NCI-H345 (cell line): ENCODE data around the gene EDC3.
"Not testable (repeated sequence)": the region's sequence is repeated elsewhere in the genome, so short reads cannot be mapped to it uniquely, and the experiment has no call there.

ENCODE experiments used
- DNase-seq: peaks from one replicate; lab custom pipeline; 2025; lab: John Stamatoyannopoulos, UW

Gene EDC3

DNA sequence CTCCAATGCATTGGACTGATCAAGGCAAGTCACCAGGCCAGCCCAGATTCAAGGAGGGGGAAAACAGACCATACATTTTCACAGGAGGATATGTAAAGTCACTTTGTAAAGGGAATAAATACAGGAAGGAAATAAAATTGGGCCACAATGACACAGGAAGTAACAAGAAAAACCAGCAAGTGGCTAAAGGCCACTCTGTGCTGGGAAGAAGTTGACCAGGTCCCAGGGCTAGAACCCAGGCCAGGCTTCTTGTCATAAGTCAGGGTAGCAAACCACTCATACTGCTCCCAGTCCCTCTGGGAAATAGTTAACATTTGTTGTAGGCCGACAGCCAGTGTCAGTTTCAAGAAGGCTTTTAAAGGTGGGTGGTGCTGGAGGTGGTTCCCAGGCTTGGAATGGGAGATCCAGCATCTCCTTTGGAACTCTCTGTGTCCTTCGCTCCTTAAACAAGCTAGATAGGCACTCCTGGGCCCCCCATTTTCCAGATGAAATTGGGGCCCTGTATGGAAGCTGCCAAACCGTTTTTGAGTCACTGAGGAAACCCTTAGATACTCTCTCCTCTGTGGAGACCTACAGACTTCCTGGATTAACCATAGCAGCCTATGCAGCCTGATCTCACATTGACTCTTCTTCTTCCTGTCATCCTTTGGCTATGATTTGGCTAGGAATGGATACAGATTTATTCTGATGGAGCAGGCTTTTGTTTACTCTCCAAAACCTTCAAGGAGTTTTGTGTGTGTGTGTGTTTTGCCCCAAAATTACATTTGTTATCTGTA is 14.7 kb upstream of the EDC3 start:
- DNase-seq: no peak

GRCh38 chr15:74709892-74710291 is 14.1 kb upstream of the EDC3 start:
- no peak for DNase-seq

DNA sequence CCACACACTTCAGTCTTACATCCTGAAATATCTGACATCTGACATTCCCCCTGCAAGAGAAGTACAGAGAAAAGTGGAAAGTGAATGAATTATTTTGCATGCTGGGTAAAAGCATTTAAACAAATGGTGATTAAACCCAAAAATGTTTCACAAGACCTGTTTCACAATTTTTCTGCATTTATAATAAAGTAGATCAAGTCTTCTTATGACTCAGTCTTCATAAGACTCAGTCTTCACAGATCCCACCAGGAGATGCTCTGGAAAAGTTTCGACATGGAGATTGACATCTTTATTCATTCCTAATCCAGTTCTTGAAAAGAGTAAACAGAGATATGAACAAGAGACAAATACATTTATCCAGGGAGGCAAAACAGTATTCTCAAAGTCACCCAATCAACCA is 13.2 kb upstream of the EDC3 start:
- DNase-seq: no peak

DNA sequence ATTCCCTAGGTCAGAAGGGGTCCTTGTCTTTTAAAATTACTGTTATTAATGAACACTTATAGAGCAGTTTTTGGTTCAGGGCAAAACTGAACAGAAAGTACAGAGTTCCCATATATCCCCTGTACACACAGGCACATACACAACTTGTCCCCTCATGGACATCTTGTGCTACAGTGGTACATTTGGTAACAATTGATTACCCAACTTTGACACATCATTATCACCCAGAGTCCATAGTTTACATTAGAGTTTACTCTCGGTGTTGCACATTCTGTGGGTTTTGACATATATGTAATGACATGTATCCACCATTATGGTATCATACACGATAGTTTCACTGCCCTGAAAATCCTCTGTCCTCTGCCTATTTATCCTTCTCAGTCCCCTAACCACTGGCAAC is 984 bp upstream of the EDC3 start:
- no peak for DNase-seq

GRCh38 chr15:74696398-74696729 is 540 bp upstream of the EDC3 start:
- no peak for DNase-seq

GRCh38 chr15:74692327-74692726 is 3.5 kb downstream of the EDC3 start:
- DNase-seq: no peak

DNA sequence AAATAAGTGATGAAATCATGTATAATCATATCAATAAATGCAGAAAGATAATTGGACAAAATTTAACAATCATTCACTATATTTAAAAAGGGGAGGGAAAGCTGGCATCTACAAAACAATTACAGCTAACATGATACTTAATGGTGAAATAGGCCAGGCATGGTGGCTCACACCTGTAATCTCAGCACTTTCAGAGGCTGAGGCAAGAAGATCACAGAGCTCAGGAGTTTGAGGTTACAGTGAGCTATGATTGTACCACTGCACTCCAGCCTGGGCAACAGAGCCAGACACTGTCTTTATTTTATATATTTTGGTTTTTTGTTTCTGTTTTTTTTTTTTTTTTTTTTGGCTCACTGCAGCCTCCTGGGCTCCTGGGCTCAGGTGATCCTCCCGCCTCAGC is 12.1 kb downstream of the EDC3 start:
- DNase-seq: no peak

DNA sequence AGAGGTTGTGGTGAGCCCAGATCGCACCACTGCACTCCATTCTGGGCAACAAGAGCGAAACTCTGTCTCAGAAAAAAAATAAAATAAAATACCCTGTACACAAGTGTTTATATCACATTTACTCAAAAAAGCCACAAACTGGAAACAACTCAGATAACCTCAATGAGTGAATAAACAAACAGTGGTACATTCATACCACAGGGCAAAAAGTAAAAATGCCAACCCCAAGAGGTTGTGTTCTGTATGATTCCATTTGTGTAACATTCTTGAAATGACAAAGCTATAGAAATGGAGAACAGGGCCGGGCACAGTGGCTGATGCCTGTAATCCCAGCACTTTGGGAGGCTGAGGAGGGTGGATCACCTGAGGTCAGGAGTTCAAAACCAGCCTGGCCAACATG is 12.9 kb downstream of the EDC3 start:
- no peak for DNase-seq

GRCh38 chr15:74680456-74680855 is 15.4 kb downstream of the EDC3 start:
- no peak for DNase-seq

- DNase-seq: no peak
These were observed 19.0 kb downstream of the EDC3 start for GRCh38 chr15:74676801-74677200.

- no peak for DNase-seq
These were observed 21.7 kb downstream of the EDC3 start for GRCh38 chr15:74674161-74674560.

DNA sequence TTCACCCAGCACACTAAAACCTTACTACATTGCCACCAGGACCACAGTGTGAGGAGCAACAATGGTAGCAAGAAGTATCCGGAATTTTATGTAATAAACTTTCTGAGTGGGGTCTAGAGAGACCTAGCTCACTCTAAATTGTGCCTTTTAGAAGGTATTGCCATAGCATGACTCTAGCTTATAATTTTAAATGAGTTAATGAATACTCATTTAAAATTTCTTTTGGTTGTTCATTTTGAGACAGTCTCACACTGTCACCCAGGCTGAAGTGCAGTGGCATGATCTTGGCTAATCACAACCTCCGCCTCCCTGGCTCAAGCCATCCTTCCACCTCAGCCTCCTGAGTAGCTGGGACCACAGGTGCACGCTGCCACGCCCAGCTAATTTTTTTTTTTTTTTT is 26.2 kb downstream of the EDC3 start:
- no peak for DNase-seq

DNA sequence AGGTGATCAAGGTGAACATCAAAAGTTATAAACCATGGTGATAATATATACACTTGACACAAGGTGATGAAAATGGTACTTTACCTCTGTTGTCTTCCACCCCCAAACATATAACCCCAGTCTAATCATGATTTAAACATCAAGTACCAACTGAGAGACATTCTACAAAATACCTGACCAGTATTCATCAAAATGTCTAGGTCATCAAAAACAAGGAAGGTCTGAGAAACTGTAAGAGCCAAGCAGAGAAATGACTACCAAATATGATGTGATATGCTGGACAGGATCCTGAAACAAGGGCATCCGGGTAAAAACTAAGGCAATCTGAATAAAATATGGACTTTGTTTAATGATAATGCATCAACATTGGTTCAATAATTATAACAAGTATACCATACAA is 27.8 kb downstream of the EDC3 start:
- DNase-seq: no peak

- DNase-seq: no peak
These were observed 31.2 kb downstream of the EDC3 start for GRCh38 chr15:74664670-74665069.

GRCh38 chr15:74664028-74664616 is 31.7 kb downstream of the EDC3 start:
- no peak for DNase-seq

DNA sequence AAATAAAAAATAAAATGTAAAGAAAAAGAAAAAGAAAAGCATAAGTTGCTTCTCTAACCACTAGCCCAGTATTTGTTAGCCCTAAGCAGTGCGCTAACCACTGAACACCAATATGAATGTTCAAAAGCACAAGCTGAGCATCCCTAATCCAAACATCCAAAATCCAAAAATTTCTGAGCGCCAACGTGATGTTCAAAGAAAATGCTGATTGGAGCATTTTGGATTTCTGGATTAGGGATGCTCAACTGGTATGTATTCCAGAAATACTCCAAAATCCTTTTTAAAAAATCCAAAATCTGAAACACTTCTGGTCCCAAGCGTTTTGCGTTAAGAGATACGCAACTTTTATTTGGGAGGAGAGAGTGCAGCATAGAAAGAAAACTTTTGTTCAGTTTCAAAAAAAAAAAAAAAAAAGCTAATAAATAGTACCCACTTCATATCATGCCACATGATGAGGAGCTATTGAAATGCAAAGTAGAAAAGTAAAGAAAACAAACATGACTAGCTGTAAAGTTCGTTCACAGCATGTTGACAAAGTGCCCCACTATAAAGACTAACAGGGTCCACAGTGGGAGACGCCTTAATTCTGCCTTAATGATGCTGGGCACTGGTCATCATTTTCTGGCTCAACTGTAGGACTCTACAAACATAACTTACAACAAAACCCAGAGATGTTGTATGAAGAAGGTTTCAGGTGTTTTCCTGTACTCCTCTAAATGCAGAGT is 32.4 kb downstream of the EDC3 start:
- DNase-seq: no peak

DNA sequence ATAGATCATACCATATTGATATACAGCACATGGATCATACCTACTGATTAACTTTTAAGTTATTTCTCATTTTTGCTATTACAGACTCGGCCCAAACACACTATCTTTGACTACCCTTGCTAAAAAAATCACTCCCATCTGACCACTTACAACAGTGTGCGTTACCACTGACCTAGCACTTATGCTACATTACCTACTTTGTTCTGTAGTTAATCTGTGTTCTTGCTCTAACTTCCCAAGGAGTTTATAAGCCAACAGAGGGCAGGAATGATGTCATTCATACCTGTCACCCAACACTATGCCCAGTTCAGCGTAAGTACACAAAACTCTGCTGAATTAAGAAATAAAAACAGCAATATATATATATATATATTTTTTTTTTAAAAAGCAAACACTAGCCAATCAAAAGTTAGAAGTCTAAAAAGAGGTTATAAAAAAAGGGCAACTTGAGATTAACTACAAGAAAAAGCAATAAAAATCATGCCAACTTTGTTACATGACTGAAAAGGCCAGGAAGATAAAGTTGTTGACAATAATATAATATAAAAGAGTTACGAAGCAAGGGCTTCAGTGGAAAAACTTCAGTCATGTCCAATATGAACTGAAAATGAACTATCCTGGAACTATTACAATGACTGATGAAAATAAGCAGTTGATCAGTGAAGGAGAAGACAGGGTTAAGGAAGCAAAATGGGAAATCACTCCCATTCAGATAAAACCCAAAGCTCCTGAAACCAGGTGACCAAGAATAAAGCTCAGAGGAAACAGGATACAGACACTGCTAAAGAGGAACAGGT is 33.6 kb downstream of the EDC3 start:
- DNase-seq: no peak

DNA sequence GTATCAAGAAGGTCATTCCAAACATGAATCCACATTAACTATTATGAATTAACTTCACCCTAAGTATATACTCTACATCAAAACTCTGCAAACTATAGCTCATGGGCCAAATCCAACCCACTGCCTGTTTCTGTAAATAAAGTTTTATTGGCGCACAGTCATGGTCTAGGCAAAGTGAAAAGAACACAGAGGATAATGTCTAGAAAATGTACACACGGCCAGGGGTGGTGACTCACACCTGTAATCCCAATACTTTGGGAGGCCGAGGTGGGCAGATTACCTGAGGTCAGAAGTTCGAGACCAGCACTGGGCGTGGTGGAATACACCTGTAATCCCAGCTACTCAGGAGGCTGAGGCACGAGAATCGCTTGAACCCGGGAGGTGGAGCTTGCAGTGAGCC is 34.5 kb downstream of the EDC3 start:
- not testable (repeated sequence) for DNase-seq

- no peak for DNase-seq
These were observed 38.0 kb downstream of the EDC3 start for GRCh38 chr15:74657846-74658245.

DNA sequence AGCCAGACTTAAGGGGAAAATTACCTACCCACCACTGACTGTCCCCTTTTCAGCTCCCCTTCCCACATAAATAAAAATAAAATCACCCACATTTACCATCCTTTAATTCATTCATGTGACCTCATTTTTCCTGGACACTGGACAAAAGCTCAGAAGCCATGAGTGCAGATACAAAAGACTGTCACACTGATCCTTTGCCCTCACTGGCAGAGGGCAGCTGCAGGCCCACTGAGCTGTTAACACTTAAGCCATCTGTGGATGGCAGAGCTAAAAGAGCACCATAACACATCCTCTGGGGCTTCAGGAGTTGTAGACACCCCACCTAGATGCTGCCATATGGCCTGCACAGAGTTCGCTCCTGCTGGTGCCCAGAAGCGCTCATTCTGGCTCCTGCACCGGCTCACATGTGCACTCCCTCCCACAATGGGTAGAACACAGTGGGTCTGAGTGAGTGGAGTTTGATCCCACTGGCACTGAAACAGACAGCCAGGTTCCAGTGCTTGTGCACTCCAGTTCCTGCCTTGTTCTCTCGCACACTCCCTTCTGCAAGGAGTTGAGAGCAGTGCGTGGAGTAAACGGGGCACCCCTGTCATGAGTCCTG is 38.8 kb downstream of the EDC3 start:
- no peak for DNase-seq

- DNase-seq: peak; percentile 66
These were observed 40.4 kb downstream of the EDC3 start for GRCh38 chr15:74655424-74655823.

DNA sequence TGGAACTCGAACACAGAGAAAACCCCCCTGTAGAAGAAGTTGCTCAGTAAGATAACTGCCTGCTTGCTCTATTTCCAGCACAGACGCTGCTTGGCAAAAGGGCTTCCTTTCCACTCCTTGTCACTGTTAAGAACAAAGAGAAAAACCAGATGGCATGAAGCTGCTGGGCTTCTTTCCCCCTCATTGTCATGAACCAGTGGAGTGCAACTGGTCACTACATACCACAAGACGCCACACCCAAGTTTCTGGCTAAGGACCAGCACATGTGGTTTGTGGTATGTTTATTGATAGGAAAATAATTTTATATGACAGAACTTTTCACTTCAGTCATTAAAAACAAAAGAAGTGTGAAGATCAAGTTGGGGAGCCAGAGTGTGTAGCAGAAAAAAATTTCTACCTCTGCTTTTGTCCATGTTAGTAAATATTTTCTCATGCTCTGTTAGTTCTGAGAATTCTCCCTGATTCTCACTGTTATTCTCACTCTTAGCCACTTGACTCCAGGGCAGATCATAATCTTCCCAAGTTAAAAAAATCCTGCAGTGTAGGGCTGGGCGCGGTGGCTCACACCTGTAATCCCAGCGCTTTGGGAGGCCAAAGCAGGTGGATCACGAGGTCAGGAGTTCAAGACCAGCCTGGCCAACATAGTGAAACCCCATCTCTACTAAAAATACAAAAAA is 42.3 kb downstream of the EDC3 start:
- DNase-seq: no peak
